Endodermal cell (in vitro differentiated cells): Measurements from ENCODE around the gene ANKIB1. TPM values are rescaled to one million over a fixed set of nuclear protein-coding genes. Genes with fewer than 3 reads are reported as not detected.

ENCODE experiments used
- DNase-seq: peaks from one replicate; pipeline ENCODE4 v3.0.0-alpha.2; 2017
- H3K27ac ChIP-seq: 2 replicates; pipeline ENCODE4 v1.5.1; 2013; ENCODE audit warnings: mild to moderate bottlenecking, low read depth, low read length, moderate library complexity
- H3K27me3 ChIP-seq: 2 replicates; pipeline ENCODE4 v1.6.1; 2013; ENCODE audit warnings: mild to moderate bottlenecking, low read length, moderate library complexity; ENCODE audit not compliant: insufficient read depth, control insufficient read depth, poor library complexity, severe bottlenecking
- H3K36me3 ChIP-seq: 2 replicates; pipeline ENCODE4 v1.7.0; 2013; ENCODE audit warnings: mild to moderate bottlenecking, low read length, moderate library complexity; ENCODE audit not compliant: control insufficient read depth, insufficient read depth
- H3K4me1 ChIP-seq: one replicate; pipeline ENCODE4 v1.7.0; 2013; ENCODE audit warnings: low read length; ENCODE audit not compliant: control insufficient read depth, insufficient read depth
- H3K4me3 ChIP-seq: 2 replicates; pipeline ENCODE4 v1.5.1; 2013; ENCODE audit warnings: mild to moderate bottlenecking, low read length, moderate library complexity
- H3K9ac ChIP-seq: 2 replicates; pipeline ENCODE4 v1.6.1; 2013; ENCODE audit warnings: mild to moderate bottlenecking, low read length, moderate library complexity; ENCODE audit not compliant: poor library complexity, severe bottlenecking; ENCODE audit errors: extremely low read depth
- H3K9me3 ChIP-seq: 2 replicates; pipeline ENCODE4 v1.6.1; 2013; ENCODE audit warnings: mild to moderate bottlenecking, low read length, moderate library complexity; ENCODE audit not compliant: control insufficient read depth
- H3K27ac Mint-ChIP-seq: 2 replicates; pipeline ENCODE4 v1.8.0; 2020; ENCODE audit warnings: mixed read lengths
- H3K27me3 Mint-ChIP-seq: 2 replicates; pipeline ENCODE4 v1.8.0; 2021; ENCODE audit warnings: mild to moderate bottlenecking, mixed read lengths; ENCODE audit not compliant: insufficient read depth
- H3K36me3 Mint-ChIP-seq: 2 replicates; pipeline ENCODE4 v1.8.0; 2020; ENCODE audit warnings: low read depth, mixed read lengths
- H3K4me1 Mint-ChIP-seq: 2 replicates; pipeline ENCODE4 v1.8.0; 2020; ENCODE audit warnings: mixed read lengths
- H3K4me3 Mint-ChIP-seq: 2 replicates; pipeline ENCODE4 v1.8.0; 2020; ENCODE audit warnings: mild to moderate bottlenecking, moderate library complexity, mixed read lengths
- H3K9me3 Mint-ChIP-seq: 2 replicates; pipeline ENCODE4 v1.8.0; 2020; ENCODE audit warnings: mild to moderate bottlenecking, mixed read lengths
- CTCF ChIP-seq: fragments of 200-600 bp; sonication (generic); conservative IDR thresholded peaks from 2 replicates; pipeline ENCODE4 v1.5.0; 2021; ENCODE audit warnings: antibody characterized with exemption, mild to moderate bottlenecking
- WGBS, 2 experiments: methylation state at CpG; one replicate each; pipeline versions ENCODE4 v1.1.5 to v1.1.7; 2013; ENCODE audit warnings: missing lambda C conversion rate in 2 of 2, mixed read lengths in 1 of 2; ENCODE audit not compliant: insufficient coverage in 1 of 2, insufficient read length in 1 of 2; 5-methylcytosine and 5-hydroxymethylcytosine counted together
- microRNA-seq: library from miRNA; unstranded; fragments of <30 nt; microRNA quantifications from one replicate; pipeline ENCODE4 v1.2.0, GENCODE V29; 2020; ENCODE audit warnings: borderline microRNAs expressed
- total RNA-seq, 2 donors: library from RNA; stranded (reverse); fragmentation: NEBNext Ultra II Directional in 1 of 2; extraction: Animal tissue kit (Norgen Biotek cat#: 25700) in 1 of 2; gene quantifications; 2 replicates in 1 of 2; 3 replicates in 1 of 2; pipeline ENCODE4 v1.2.1, GENCODE V29; 2021

ANKIB1 gene
- total RNA-seq, 2 donors from 2014 or later: 51.4 to 60.7 TPM

- peak overlapping the region; percentile 67 for H3K4me3 Mint-ChIP-seq
- H3K27me3 Mint-ChIP-seq: peaks cover 2% of the 10 kb centered on the region
- Histone ChIP-seq H3K27ac (no peak overlapping the region), H3K9me3 (peaks cover 13% of the 10 kb centered on the region), H3K4me3 (peak overlapping the region; percentile 97), H3K27me3 (no peaks in the 10 kb centered on the region), H3K4me1 (peaks cover 4% of the 10 kb centered on the region), H3K36me3 (peaks cover 29% of the 10 kb centered on the region), H3K9ac (peak overlapping the region; percentile 86)
- H3K36me3 Mint-ChIP-seq: peaks cover 29% of the 10 kb centered on the region
- H3K4me1 Mint-ChIP-seq: peaks cover 21% of the 10 kb centered on the region
- no peak for DNase-seq
- H3K9me3 Mint-ChIP-seq: peaks cover 17% of the 10 kb centered on the region
- TF ChIP-seq CTCF: no peak
- WGBS, 2 experiments: 43 to 59% methylated on average over 12 to 21 of the region's 21 CpGs
- peak overlapping the region; percentile 72 for H3K27ac Mint-ChIP-seq
These were observed 201.1 kb downstream of the ANKIB1 start for GRCh38 chr7:92446869-92447344.

- 0% methylated on average over 13 to 87 of the region's 87 CpGs for WGBS, 2 experiments
- peaks cover 7% of the 10 kb centered on the region for H3K9me3 ChIP-seq
- TF ChIP-seq CTCF: peak; percentile 91
- peak within 1 kb of the TSS; percentile 86 for H3K9ac ChIP-seq
- H3K4me1 ChIP-seq: peaks cover 4% of the 10 kb centered on the region
- Mint-ChIP-seq H3K27ac (peak within 1 kb of the TSS; percentile 72), H3K4me3 (peak within 1 kb of the TSS; percentile 67), H3K36me3 (peaks cover 35% of the 10 kb centered on the region), H3K27me3 (peaks cover 1% of the 10 kb centered on the region), H3K4me1 (peaks cover 21% of the 10 kb centered on the region), H3K9me3 (peaks cover 11% of the 10 kb centered on the region)
- peak within 1 kb of the TSS; percentile 97 for H3K4me3 ChIP-seq
- no peaks in the 10 kb centered on the region for H3K27me3 ChIP-seq
- DNase-seq: peak; percentile 97
- H3K27ac ChIP-seq: peak within 1 kb of the TSS; percentile 66
- H3K36me3 ChIP-seq: peaks cover 35% of the 10 kb centered on the region
These were observed 201.8 kb downstream of the ANKIB1 start, which contains the start of gene GATAD1 for GRCh38 chr7:92447345-92448204. GATAD1 (plus strand) TSS chr7:92447482; CDS start chr7:92447730, 248 bp downstream.

GRCh38 chr7:92448205-92448747 is 202.5 kb downstream of the ANKIB1 start:
- Histone ChIP-seq H3K4me3 (peak overlapping the region; percentile 97), H3K36me3 (peaks cover 42% of the 10 kb centered on the region), H3K9ac (peak overlapping the region; percentile 86), H3K27me3 (no peaks in the 10 kb centered on the region), H3K4me1 (peaks cover 4% of the 10 kb centered on the region), H3K27ac (no peak overlapping the region), H3K9me3 (no peaks in the 10 kb centered on the region)
- peak; percentile 72 for DNase-seq
- WGBS, 2 experiments: 3 to 13% methylated on average over 5 to 11 of the region's 11 CpGs
- H3K27me3 Mint-ChIP-seq: no peaks in the 10 kb centered on the region
- peaks cover 35% of the 10 kb centered on the region for H3K36me3 Mint-ChIP-seq
- H3K27ac Mint-ChIP-seq: peak overlapping the region; percentile 49
- peak overlapping the region; percentile 67 for H3K4me3 Mint-ChIP-seq
- peaks cover 21% of the 10 kb centered on the region for H3K4me1 Mint-ChIP-seq
- peaks cover 4% of the 10 kb centered on the region for H3K9me3 Mint-ChIP-seq
- peak; percentile 53 for TF ChIP-seq CTCF

Small RNAs within 50 kb of the gene (microRNA-seq; reads per million reads assigned to microRNA genes)
- not detected for gene MIR1285-1

Other genes with a start within 250 kb of the ANKIB1 start
- 10 to 100 TPM; 49.5 to 72.9 TPM for gene CYP51A1, start 111.5 kb upstream of the ANKIB1 start, total RNA-seq
- gene LRRD1, start 66.8 kb upstream of the ANKIB1 start, total RNA-seq: not detected
- gene KRIT1, start 60 bp upstream of the ANKIB1 start, total RNA-seq: 10 to 100 TPM; 33.9 to 36.4 TPM
- gene GATAD1, start 201.5 kb downstream of the ANKIB1 start, total RNA-seq: 10 to 100 TPM; 47.8 to 69.8 TPM
- gene ERVW-1, start 232.0 kb downstream of the ANKIB1 start, total RNA-seq: 1 to 10 TPM; 1.6 to 2.2 TPM